Thoracic aorta (tissue), 2 donors: ENCODE results near the gene ST8SIA2. TPM values are rescaled to one million over a fixed set of nuclear protein-coding genes. Genes with fewer than 3 reads are reported as not detected.

Experiments
- ATAC-seq: fragments of 150-250 bp; one replicate; pipeline ENCODE4 v1.8.0; 2017; ENCODE audit warnings: low read depth; ENCODE audit not compliant: insufficient number of reproducible peaks, low FRiP score
- DNase-seq: peaks from one replicate; pipeline ENCODE4 v3.0.0-alpha.2; 2020; ENCODE audit warnings: low spot score
- H3K27ac ChIP-seq, 2 donors: fragments of 200-600 bp; sonication (generic); 1 replicate in 1 of 2; 2 replicates in 1 of 2; pipeline ENCODE4 v1.5.1; 2016; ENCODE audit warnings: mild to moderate bottlenecking in 2 of 2, moderate library complexity in 2 of 2
- H3K27me3 ChIP-seq: fragments of 200-600 bp; sonication (generic); replicated peaks from 2 replicates; pipeline ENCODE4 v1.6.0; 2016; ENCODE audit warnings: mild to moderate bottlenecking; ENCODE audit not compliant: insufficient read depth
- H3K36me3 ChIP-seq: fragments of 200-600 bp; sonication (generic); one replicate; pipeline ENCODE4 v1.5.1; 2016
- H3K4me1 ChIP-seq, 2 donors: fragments of 200-600 bp; sonication (generic); 1 replicate in 1 of 2; 2 replicates in 1 of 2; pipeline versions ENCODE4 v1.5.1 to v1.6.0; 2016; ENCODE audit warnings: low read depth in 2 of 2, mild to moderate bottlenecking in 1 of 2; ENCODE audit not compliant: control insufficient read depth in 1 of 2
- H3K4me3 ChIP-seq: fragments of 200-600 bp; sonication (generic); 2 replicates; pipeline ENCODE4 v1.5.1; 2016; ENCODE audit warnings: mild to moderate bottlenecking
- H3K9me3 ChIP-seq: fragments of 200-600 bp; sonication (generic); 2 replicates; pipeline ENCODE4 v1.5.1; 2016
- total RNA-seq, 2 donors: library from RNA; depleted of rRNA; stranded (reverse); fragments of >200 nt; gene quantifications; one replicate each; pipeline versions ENCODE4 v1.1.0 to v1.2.3, GENCODE V29; 2016
- TF ChIP-seq, protein P1 (sequence below): fragments of 200-600 bp; sonication (generic); IDR thresholded peaks from one replicate; pipeline ENCODE4 v1.5.1; 2019; ENCODE audit warnings: antibody characterized with exemption

ST8SIA2 gene
- total RNA-seq, 2 donors from 2014 or later = not detected

DNA sequence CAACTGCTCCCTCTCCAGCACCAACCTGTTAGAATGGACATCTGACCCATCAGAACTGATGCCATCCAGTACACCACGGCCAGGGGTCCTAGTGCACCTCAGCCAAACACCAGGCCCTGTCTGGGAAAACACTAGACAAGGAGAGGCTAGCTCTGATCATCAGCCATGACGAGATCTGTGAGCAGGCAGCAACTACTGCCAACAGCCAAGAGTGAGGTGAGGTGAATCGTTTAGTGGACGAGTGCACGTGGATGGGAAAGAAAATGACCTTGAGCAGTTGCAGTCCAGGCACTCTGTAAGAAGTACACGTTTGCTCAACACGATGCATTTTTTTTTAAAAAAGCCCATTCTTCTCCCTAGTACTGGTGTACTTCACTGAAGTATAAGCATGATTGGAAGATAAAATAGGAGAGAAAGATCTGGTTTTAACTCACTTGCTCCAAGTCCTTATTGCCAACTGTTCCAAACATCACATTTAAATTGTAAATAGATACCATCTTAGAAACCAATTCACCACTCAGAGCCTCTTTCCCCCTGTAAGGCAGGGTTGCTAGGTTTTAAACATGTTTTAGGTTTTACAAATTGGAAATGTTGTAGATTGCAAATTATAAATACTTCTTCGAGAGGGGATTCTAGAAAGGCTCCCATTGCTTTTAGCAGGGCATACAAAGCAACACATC lies 5.7 kb downstream of the ST8SIA2 start:
- H3K4me1 ChIP-seq = no peaks in the 10 kb centered on the region
- TF ChIP-seq, protein P1, sequence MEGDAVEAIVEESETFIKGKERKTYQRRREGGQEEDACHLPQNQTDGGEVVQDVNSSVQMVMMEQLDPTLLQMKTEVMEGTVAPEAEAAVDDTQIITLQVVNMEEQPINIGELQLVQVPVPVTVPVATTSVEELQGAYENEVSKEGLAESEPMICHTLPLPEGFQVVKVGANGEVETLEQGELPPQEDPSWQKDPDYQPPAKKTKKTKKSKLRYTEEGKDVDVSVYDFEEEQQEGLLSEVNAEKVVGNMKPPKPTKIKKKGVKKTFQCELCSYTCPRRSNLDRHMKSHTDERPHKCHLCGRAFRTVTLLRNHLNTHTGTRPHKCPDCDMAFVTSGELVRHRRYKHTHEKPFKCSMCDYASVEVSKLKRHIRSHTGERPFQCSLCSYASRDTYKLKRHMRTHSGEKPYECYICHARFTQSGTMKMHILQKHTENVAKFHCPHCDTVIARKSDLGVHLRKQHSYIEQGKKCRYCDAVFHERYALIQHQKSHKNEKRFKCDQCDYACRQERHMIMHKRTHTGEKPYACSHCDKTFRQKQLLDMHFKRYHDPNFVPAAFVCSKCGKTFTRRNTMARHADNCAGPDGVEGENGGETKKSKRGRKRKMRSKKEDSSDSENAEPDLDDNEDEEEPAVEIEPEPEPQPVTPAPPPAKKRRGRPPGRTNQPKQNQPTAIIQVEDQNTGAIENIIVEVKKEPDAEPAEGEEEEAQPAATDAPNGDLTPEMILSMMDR = no peak
- H3K9me3 ChIP-seq = no peaks in the 10 kb centered on the region
- H3K4me3 ChIP-seq = no peak overlapping the region
- H3K27me3 ChIP-seq = no peaks in the 10 kb centered on the region
- ATAC-seq (no peak), DNase-seq (no peak)
- H3K27ac ChIP-seq = no peak overlapping the region
- H3K36me3 ChIP-seq = no peaks in the 10 kb centered on the region

DNA sequence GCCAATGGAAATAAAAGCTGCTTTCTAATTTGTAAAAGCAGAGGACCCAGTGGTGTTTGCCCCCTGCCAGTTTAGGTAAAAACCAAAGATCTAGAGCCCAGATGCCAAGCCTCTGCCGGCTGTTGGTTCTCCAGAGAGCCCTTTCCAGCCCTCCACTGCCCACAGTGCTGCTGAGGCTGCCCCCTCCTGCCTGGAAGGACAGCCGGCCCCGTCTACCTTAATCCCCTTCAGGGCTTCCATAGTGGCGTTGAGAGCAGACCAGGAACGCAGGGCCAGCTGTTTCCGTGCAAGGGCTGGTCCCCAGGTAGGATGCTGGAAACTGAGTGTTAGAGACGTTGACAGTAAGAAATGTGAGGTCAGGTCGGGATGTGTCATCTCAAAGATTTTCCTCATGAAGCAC lies 6.9 kb downstream of the ST8SIA2 start:
- ATAC-seq (no peak), DNase-seq (no peak)
- Histone ChIP-seq H3K27me3 (no peaks in the 10 kb centered on the region), H3K27ac (no peak overlapping the region), H3K4me1 (no peaks in the 10 kb centered on the region), H3K4me3 (no peak overlapping the region), H3K9me3 (no peaks in the 10 kb centered on the region), H3K36me3 (no peaks in the 10 kb centered on the region)
- TF ChIP-seq, protein P1 = no peak

DNA sequence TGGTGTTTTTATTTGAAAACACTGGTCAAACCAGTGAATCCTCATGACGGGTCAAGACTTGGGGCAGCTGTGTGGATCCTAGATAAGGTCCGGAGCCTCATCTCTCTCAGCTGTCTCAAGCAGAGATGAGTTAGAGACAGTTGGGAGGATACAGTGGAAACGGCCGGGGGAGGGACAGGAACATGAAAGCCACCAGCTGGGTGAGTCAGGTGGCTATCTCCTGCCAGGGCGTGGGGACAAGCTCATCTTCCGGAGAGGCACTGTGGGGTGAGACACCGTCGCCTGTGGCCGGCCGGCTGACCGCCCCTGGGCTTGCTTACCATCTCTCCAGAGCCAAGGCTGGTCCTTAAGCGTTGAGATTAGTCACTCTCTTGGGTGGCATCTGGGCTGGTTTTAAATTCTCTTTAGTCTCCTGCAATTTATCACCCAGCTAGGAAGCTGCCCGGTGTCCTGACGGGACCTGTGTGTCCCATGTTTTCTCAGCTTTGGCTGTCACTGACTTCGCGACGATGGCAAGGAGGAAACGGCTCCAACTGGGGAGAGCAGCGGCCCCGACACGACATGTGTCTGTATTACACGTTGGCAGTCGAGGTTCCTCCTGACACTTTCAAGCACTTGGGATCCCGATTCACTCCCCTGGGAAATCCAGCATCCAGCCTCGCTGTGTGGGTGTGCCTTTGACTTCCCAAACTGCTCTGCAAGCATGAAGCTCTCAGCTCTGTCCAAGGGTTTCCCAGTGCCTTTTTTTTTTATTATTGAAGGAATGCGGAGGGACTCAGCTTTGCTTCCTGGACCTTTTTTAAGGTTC lies 7.5 kb downstream of the ST8SIA2 start:
- Histone ChIP-seq H3K9me3 (no peaks in the 10 kb centered on the region), H3K27me3 (no peaks in the 10 kb centered on the region), H3K4me3 (no peak overlapping the region), H3K27ac (no peak overlapping the region), H3K36me3 (no peaks in the 10 kb centered on the region), H3K4me1 (no peaks in the 10 kb centered on the region)
- DNase-seq (no peak), ATAC-seq (no peak)
- TF ChIP-seq, protein P1 = no peak

DNA sequence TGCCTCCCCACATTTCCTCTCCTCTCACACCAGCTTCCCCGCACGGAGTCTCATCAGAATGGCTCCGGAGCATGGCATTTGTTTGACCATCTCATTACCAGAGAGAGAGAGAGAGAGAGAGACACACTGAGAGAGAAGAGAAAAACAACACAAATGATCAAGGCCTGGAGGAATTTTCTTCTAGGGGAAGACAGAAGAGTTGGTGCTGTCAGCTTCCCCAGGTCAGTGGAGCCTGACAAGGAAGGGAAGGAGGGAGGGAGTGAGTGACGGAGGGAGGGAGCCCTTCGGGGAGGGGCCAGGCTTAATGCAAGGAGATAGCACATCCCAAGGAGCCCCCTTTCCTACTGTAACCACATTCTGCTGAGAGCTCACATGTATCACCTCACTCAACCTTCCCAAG lies 9.1 kb downstream of the ST8SIA2 start:
- DNase-seq (no peak), ATAC-seq (no peak)
- Histone ChIP-seq H3K9me3 (no peaks in the 10 kb centered on the region), H3K27me3 (no peaks in the 10 kb centered on the region), H3K4me3 (no peak overlapping the region), H3K36me3 (no peaks in the 10 kb centered on the region), H3K27ac (no peak overlapping the region), H3K4me1 (no peaks in the 10 kb centered on the region)
- TF ChIP-seq, protein P1 = no peak

DNA sequence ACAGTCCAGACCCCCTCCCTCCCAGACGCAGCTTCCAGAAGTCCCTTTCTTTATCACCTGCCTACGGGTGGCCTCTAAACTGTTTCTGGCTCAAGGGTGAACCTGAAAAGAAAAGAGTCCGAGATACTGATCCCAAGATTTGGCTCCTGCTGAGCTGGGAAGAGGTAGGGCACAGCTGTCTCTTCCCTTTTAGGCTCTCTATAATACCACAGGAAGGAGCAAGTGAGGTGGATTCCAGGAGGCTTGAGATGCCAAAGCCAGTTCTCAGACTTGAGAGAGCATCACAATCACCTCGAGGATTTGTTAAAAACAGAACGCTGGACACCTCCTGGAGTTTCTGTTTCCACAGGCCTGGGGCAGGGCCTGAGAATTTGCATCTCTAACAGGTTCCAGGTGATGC lies 12.3 kb downstream of the ST8SIA2 start:
- no peak for ATAC-seq
- H3K4me3 ChIP-seq = no peak overlapping the region
- no peaks in the 10 kb centered on the region for H3K4me1 ChIP-seq
- no peaks in the 10 kb centered on the region for H3K36me3 ChIP-seq
- H3K27ac ChIP-seq = no peak overlapping the region
- H3K27me3 ChIP-seq = no peaks in the 10 kb centered on the region
- TF ChIP-seq, protein P1 = no peak
- no peak for DNase-seq
- no peaks in the 10 kb centered on the region for H3K9me3 ChIP-seq
